Activated T-helper 17 cell treated with anti-CD3 and anti-CD28 coated beads, Interleukin-2, amount 50 U/mL, for 72 hours (primary cell): ENCODE data around the gene RNF224. TPM values are rescaled to one million over a fixed set of nuclear protein-coding genes. Genes with fewer than 3 reads are reported as not detected.

Experiments
- ATAC-seq: fragments of 150-1000 bp; cut with Tn5 transposase; replicated peaks from 2 replicates; pipeline ENCODE4 v1.10.0; 2021; ENCODE audit warnings: mild to moderate bottlenecking, moderate library complexity
- H3K27ac Mint-ChIP-seq: one replicate; pipeline ENCODE4 v1.8.0; 2022; ENCODE audit warnings: mixed read lengths
- H3K27me3 Mint-ChIP-seq: one replicate; pipeline ENCODE4 v1.8.0; 2022; ENCODE audit warnings: mixed read lengths
- H3K36me3 Mint-ChIP-seq: one replicate; pipeline ENCODE4 v1.8.0; 2022; ENCODE audit warnings: low read depth, mild to moderate bottlenecking, mixed read lengths
- H3K4me1 Mint-ChIP-seq: one replicate; pipeline ENCODE4 v1.8.0; 2022; ENCODE audit warnings: mixed read lengths
- H3K4me3 Mint-ChIP-seq: one replicate; pipeline ENCODE4 v1.8.0; 2022; ENCODE audit warnings: mild to moderate bottlenecking, mixed read lengths
- H3K9me3 Mint-ChIP-seq: one replicate; pipeline ENCODE4 v1.8.0; 2022; ENCODE audit warnings: mixed read lengths
- total RNA-seq, 2 donors: library from RNA; stranded (reverse); gene quantifications; one replicate each; pipeline ENCODE4 v1.2.3, GENCODE V29; 2022

Gene RNF224
- total RNA-seq, 2 donors from 2014 or later = 0.17 TPM; not detected in 1

- no peaks in the 10 kb centered on the region for H3K27me3 Mint-ChIP-seq
- H3K4me1 Mint-ChIP-seq = peaks cover 4% of the 10 kb centered on the region
- H3K4me3 Mint-ChIP-seq = peak within 1 kb of the TSS; percentile 89
- no peaks in the 10 kb centered on the region for H3K9me3 Mint-ChIP-seq
- peak; percentile 89 for ATAC-seq
- H3K36me3 Mint-ChIP-seq = peaks cover 17% of the 10 kb centered on the region
- H3K27ac Mint-ChIP-seq = peak within 1 kb of the TSS; percentile 93
These were observed 38.6 kb upstream of the RNF224 start, which contains the start of the genes ANAPC2 and SSNA1 for GRCh38 chr9:137188490-137189296. TSS of gene ANAPC2 (minus strand) at chr9:137188560. CDS start at chr9:137188532, 28 bp downstream. TSS of gene SSNA1 (plus strand) at chr9:137188676. CDS start at chr9:137188727, 51 bp downstream.

DNA sequence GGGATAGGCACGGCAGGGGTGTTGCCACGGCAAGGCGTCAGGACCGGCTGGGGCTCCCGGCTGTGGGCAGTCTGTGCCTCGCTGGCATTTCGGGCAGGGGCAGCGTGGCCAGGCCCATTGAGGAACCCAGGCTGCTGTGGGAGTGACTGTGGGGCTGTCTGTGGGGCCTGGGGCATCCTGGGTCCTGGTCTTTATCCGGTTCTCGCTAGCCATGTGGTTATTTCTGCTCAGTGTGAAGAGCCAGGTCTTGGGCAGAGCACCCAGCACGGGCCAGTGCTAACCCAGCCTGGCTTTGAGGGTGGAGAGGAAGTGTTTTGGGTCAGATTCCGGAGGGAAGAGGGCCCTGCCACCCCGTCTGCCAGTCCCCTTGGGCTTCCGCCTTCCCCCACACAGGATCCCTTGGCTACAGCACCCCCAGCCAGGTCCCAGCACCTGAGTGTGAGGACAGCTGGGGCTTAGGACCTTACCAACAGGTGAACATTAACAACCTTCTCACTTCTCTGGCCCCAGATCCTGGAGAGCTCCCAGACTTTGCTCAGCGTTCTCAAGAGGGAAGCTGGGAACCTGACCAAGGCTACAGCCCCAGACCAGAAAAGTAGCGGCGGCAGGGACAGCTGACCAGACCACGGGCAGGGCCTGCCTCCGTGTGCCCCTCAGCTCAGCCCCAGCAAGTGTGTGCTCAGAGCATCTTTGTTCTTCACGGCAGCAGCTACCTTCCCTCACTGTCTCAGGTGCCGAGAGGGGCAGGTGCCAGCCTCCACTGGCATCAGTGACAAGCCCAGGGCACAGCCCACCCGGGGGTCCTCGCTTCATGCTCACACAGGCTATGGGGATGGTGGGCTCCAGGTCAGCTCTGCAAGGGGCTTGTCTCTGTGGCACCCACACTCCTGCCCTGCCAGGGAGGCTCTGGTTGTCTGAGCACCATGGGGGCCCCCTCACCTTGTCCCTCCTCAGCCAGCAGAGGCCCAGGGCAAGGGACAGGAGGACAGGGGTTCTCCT is 37.7 kb upstream of the RNF224 start:
- no peak for ATAC-seq
- Mint-ChIP-seq H3K9me3 (no peaks in the 10 kb centered on the region), H3K27ac (peak overlapping the region; percentile 93), H3K4me1 (peaks cover 4% of the 10 kb centered on the region), H3K36me3 (peaks cover 8% of the 10 kb centered on the region), H3K4me3 (peak overlapping the region; percentile 89), H3K27me3 (no peaks in the 10 kb centered on the region)

DNA sequence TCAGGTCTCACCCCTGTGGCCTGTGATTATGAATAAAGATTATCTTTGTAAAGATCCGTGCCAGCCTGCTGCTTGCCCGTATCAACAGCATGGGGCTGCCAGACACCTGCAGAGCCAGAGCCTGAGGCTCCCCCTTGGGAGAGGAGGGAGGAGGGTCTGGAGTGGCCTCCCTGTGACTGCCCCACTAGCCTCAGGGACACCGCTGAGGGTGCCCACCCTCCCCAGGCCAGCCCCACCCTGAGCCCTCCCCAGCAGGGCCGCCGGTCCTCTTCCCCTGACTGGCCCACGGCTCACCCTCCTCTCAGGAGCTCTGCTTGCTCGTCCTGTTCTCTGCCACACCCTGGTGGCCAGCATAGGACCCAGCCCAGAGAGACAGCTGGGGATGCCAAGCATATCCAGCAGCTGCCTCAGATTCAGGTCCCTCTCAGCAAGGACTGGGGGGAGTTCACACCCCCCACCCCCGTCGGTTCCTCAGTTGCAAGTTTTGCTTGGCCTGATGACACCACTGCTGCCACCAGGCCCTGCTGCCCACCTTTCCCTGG is 36.9 kb upstream of the RNF224 start:
- Mint-ChIP-seq H3K27me3 (no peaks in the 10 kb centered on the region), H3K4me3 (peak overlapping the region; percentile 89), H3K27ac (peak overlapping the region; percentile 93), H3K4me1 (peaks cover 4% of the 10 kb centered on the region), H3K9me3 (no peaks in the 10 kb centered on the region), H3K36me3 (peaks cover 8% of the 10 kb centered on the region)
- no peak for ATAC-seq

- Mint-ChIP-seq H3K4me1 (peaks cover 4% of the 10 kb centered on the region), H3K4me3 (peak overlapping the region; percentile 89), H3K36me3 (peaks cover 8% of the 10 kb centered on the region), H3K9me3 (no peaks in the 10 kb centered on the region), H3K27ac (peak overlapping the region; percentile 80), H3K27me3 (no peaks in the 10 kb centered on the region)
- ATAC-seq = no peak
These were observed 36.1 kb upstream of the RNF224 start for GRCh38 chr9:137191245-137191644.

- Mint-ChIP-seq H3K36me3 (peaks cover 8% of the 10 kb centered on the region), H3K27ac (no peak overlapping the region), H3K4me1 (peaks cover 4% of the 10 kb centered on the region), H3K27me3 (no peaks in the 10 kb centered on the region), H3K4me3 (no peak overlapping the region), H3K9me3 (no peaks in the 10 kb centered on the region)
- no peak for ATAC-seq
These were observed 35.4 kb upstream of the RNF224 start for GRCh38 chr9:137191691-137192447.

- no peaks in the 10 kb centered on the region for H3K9me3 Mint-ChIP-seq
- ATAC-seq = no peak
- no peak overlapping the region for H3K27ac Mint-ChIP-seq
- no peaks in the 10 kb centered on the region for H3K27me3 Mint-ChIP-seq
- no peak overlapping the region for H3K4me3 Mint-ChIP-seq
- H3K4me1 Mint-ChIP-seq = peaks cover 3% of the 10 kb centered on the region
- peaks cover 8% of the 10 kb centered on the region for H3K36me3 Mint-ChIP-seq
These were observed 34.9 kb upstream of the RNF224 start for GRCh38 chr9:137192448-137192780.

GRCh38 chr9:137192859-137193258 is 34.4 kb upstream of the RNF224 start:
- no peak overlapping the region for H3K27ac Mint-ChIP-seq
- H3K27me3 Mint-ChIP-seq = no peaks in the 10 kb centered on the region
- H3K4me1 Mint-ChIP-seq = no peaks in the 10 kb centered on the region
- H3K36me3 Mint-ChIP-seq = peaks cover 8% of the 10 kb centered on the region
- H3K4me3 Mint-ChIP-seq = no peak overlapping the region
- ATAC-seq = no peak
- no peaks in the 10 kb centered on the region for H3K9me3 Mint-ChIP-seq

GRCh38 chr9:137193771-137194170 is 33.5 kb upstream of the RNF224 start:
- no peak overlapping the region for H3K27ac Mint-ChIP-seq
- no peak for ATAC-seq
- no peak overlapping the region for H3K4me3 Mint-ChIP-seq

GRCh38 chr9:137194388-137194787 is 32.9 kb upstream of the RNF224 start:
- Mint-ChIP-seq H3K4me1 (no peaks in the 10 kb centered on the region), H3K9me3 (no peaks in the 10 kb centered on the region), H3K4me3 (no peak overlapping the region), H3K36me3 (peaks cover 8% of the 10 kb centered on the region), H3K27me3 (no peaks in the 10 kb centered on the region), H3K27ac (no peak overlapping the region)
- ATAC-seq = no peak

More at GRCh38 chr9:137193771-137194170, 33.5 kb upstream of the RNF224 start:
- Mint-ChIP-seq H3K9me3 (no peaks in the 10 kb centered on the region), H3K27me3 (no peaks in the 10 kb centered on the region), H3K4me1 (no peaks in the 10 kb centered on the region), H3K36me3 (peaks cover 8% of the 10 kb centered on the region)

- Mint-ChIP-seq H3K4me3 (no peak overlapping the region), H3K27ac (no peak overlapping the region), H3K9me3 (no peaks in the 10 kb centered on the region), H3K36me3 (peaks cover 8% of the 10 kb centered on the region), H3K4me1 (no peaks in the 10 kb centered on the region), H3K27me3 (no peaks in the 10 kb centered on the region)
- ATAC-seq = no peak
These were observed 32.4 kb upstream of the RNF224 start for GRCh38 chr9:137194909-137195308.

- ATAC-seq = no peak
- Mint-ChIP-seq H3K27me3 (no peaks in the 10 kb centered on the region), H3K36me3 (peaks cover 6% of the 10 kb centered on the region), H3K27ac (no peak overlapping the region), H3K4me1 (no peaks in the 10 kb centered on the region), H3K9me3 (no peaks in the 10 kb centered on the region), H3K4me3 (no peak overlapping the region)
These were observed 31.6 kb upstream of the RNF224 start for GRCh38 chr9:137195525-137196220.

GRCh38 chr9:137198051-137198901 is 29.0 kb upstream of the RNF224 start:
- no peak overlapping the region for H3K4me3 Mint-ChIP-seq
- no peak for ATAC-seq
- no peaks in the 10 kb centered on the region for H3K36me3 Mint-ChIP-seq

DNA sequence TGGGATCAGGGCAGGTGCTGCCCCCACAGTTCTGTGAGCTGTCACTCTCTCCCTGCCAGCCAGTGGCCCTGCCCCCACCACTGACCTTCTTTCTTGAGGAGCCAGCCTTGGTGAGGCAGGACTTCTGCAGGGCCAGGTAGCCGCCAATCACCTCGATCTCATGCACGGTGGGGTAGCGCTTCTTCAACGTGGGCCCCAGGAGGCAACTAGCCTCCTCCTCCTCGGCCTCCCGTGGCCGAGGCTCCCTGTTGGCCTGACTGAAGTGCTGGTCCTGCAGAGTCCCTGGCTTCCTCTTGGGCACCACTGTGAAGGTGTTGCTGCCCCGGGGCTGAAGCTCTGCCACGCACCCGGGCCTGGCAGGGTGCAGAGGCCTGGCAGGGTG is 28.4 kb upstream of the RNF224 start:
- Mint-ChIP-seq H3K27ac (no peak overlapping the region), H3K4me1 (no peaks in the 10 kb centered on the region), H3K4me3 (peak overlapping the region; percentile 69), H3K9me3 (no peaks in the 10 kb centered on the region), H3K36me3 (no peaks in the 10 kb centered on the region), H3K27me3 (no peaks in the 10 kb centered on the region)
- ATAC-seq = no peak

More at GRCh38 chr9:137198051-137198901, 29.0 kb upstream of the RNF224 start:
- Mint-ChIP-seq H3K9me3 (no peaks in the 10 kb centered on the region), H3K27me3 (no peaks in the 10 kb centered on the region), H3K4me1 (no peaks in the 10 kb centered on the region), H3K27ac (no peak overlapping the region)
